Transverse colon (tissue), 4 donors: ENCODE measurements around the gene FLT1. TPM values are rescaled to one million over a fixed set of nuclear protein-coding genes. Genes with fewer than 3 reads are reported as not detected.

Source experiments
- DNase-seq: peaks from one replicate; pipeline ENCODE4 v3.0.0-alpha.2; 2019
- H3K27ac ChIP-seq, 4 donors: fragments of 200-600 bp; sonication (generic); 2 replicates each; pipeline ENCODE4 v1.5.1; 2016 to 2018; ENCODE audit warnings: inconsistent platforms in 4 of 4
- H3K27me3 ChIP-seq: fragments of 200-600 bp; sonication (generic); 2 replicates; pipeline ENCODE4 v1.5.1; 2017; ENCODE audit warnings: inconsistent platforms
- H3K36me3 ChIP-seq, 4 donors: fragments of 200-600 bp; sonication (generic); 2 replicates each; pipeline ENCODE4 v1.5.1; 2017 to 2019; ENCODE audit warnings: inconsistent platforms in 4 of 4
- H3K4me1 ChIP-seq, 4 donors: fragments of 200-600 bp; sonication (generic); 2 replicates each; pipeline ENCODE4 v1.5.1; 2017 to 2020; ENCODE audit warnings: inconsistent platforms in 4 of 4
- H3K4me3 ChIP-seq, 4 donors: fragments of 200-600 bp; sonication (generic); 1 replicate in 1 of 4; 2 replicates in 3 of 4; pipeline versions ENCODE4 v1.5.1 to v1.6.1; 2017 to 2019; ENCODE audit warnings: inconsistent platforms in 4 of 4
- H3K9me3 ChIP-seq, 2 donors: fragments of 200-600 bp; sonication (generic); 2 replicates each; pipeline ENCODE4 v1.5.1; 2017 to 2019; ENCODE audit warnings: inconsistent platforms in 2 of 2
- CTCF ChIP-seq, 5 experiments: fragments of 200-600 bp in 3 of 5; fragments of 450-650 bp in 2 of 5; sonication (generic) in 3 of 5; IDR thresholded peaks; 1 replicate in 2 of 5; 2 replicates in 3 of 5; pipeline ENCODE4 v1.5.1; 2016 to 2017; ENCODE audit warnings: antibody characterized with exemption in 5 of 5, inconsistent platforms in 3 of 5, mild to moderate bottlenecking in 2 of 5, moderate library complexity in 1 of 5
- EP300 ChIP-seq: sonication (generic); formaldehyde crosslinking; IDR thresholded peaks from one replicate; pipeline ENCODE4 v1.6.1; 2017; ENCODE audit warnings: antibody characterized with exemption, low read depth
- POLR2A ChIP-seq: fragments of 450-650 bp; IDR thresholded peaks from one replicate; pipeline ENCODE4 v1.6.1; 2016; ENCODE audit warnings: antibody characterized with exemption, mild to moderate bottlenecking, moderate library complexity
- POLR2AphosphoS5 ChIP-seq, 3 donors: sonication (generic); formaldehyde crosslinking; IDR thresholded peaks; one replicate each; pipeline ENCODE4 v1.6.1; 2016; ENCODE audit warnings: antibody characterized with exemption in 3 of 3
- WGBS, 2 donors: methylation state at CpG; one replicate each; pipeline ENCODE4 v1.1.5; 2018; ENCODE audit warnings: low coverage in 1 of 2; 5-methylcytosine and 5-hydroxymethylcytosine counted together
- in situ Hi-C, 4 donors: fragments of 200-750 bp; cut with MboI; loops; one replicate each; pipeline versions ENCODE4 v1.15.0 to v1.15.1; 2017; ENCODE audit warnings: low sequenced_read_pairs in 3 of 4, low pct_ligation_motif_present in 1 of 4, low pct_unique_long_range_greater_than_20kb in 1 of 4
- intact Hi-C: fragments of 100-400 bp; cut with DNase I; formaldehyde crosslinking; loops from one replicate; pipeline ENCODE4 v1.15.1; 2023; ENCODE audit warnings: low total_unique reads
- total RNA-seq, 4 donors: library from RNA; depleted of rRNA; stranded (reverse); fragments of >200 nt; gene quantifications; one replicate each; pipeline ENCODE4 v1.1.0, GENCODE V29; 2016

Gene FLT1
- total RNA-seq, 4 donors from 2014 or later: 2.6 to 8.4 (median 3.5) TPM

GRCh38 chr13:28340272-28340793 lies 154.6 kb downstream of the FLT1 start:
- no peaks in the 10 kb centered on the region for H3K36me3 ChIP-seq
- H3K4me3 ChIP-seq: no peak overlapping the region
- peaks cover 0 to 12% (median 3%) of the 10 kb centered on the region in 4 donors for H3K4me1 ChIP-seq
- H3K27ac ChIP-seq: no peak overlapping the region
- H3K27me3 ChIP-seq: peaks cover 7% of the 10 kb centered on the region
- intact Hi-C loops: no loop called here
- DNase-seq: no peak
- WGBS, 2 donors: 77% methylated on average over 2 of the region's 2 CpGs; no CpG with 5 or more reads in 1 of the 2 donors
- no peak for TF ChIP-seq POLR2AphosphoS5 (IDR thresholded peaks at IDR 0.05)
- no peak for TF ChIP-seq POLR2A
- no peak for TF ChIP-seq CTCF (IDR thresholded peaks at IDR 0.05)
- no peak for TF ChIP-seq EP300
- in situ Hi-C loops: loop anchor here in 2 of 4 donors (25.0 kb wide), 2 partner anchors 297 to 447 kb away; no protein-coding TSS in a partner anchor
- H3K9me3 ChIP-seq: no peaks in the 10 kb centered on the region

GRCh38 chr13:28339419-28339818 lies 155.5 kb downstream of the FLT1 start:
- TF ChIP-seq EP300 (no peak), POLR2AphosphoS5 (IDR thresholded peaks at IDR 0.05) (no peak), POLR2A (no peak), CTCF (IDR thresholded peaks at IDR 0.05) (no peak)
- DNase-seq: no peak
- Histone ChIP-seq H3K27me3 (peaks cover 4% of the 10 kb centered on the region), H3K4me3 (no peak overlapping the region), H3K27ac (no peak overlapping the region), H3K36me3 (no peaks in the 10 kb centered on the region), H3K9me3 (no peaks in the 10 kb centered on the region), H3K4me1 (peaks cover 0 to 12% (median 3%) of the 10 kb centered on the region in 4 donors)
- 89 to 94% methylated on average over 2 of the region's 2 CpGs for WGBS, 2 donors
- intact Hi-C loops (no loop called here), in situ Hi-C loops (loop anchor here in 2 of 4 donors (25.0 kb wide), 2 partner anchors 298 to 448 kb away; no protein-coding TSS in a partner anchor)

GRCh38 chr13:28338742-28339141 lies 156.2 kb downstream of the FLT1 start:
- no peaks in the 10 kb centered on the region for H3K36me3 ChIP-seq
- peaks cover 4% of the 10 kb centered on the region for H3K27me3 ChIP-seq
- no peak overlapping the region for H3K27ac ChIP-seq
- intact Hi-C loops (no loop called here), in situ Hi-C loops (loop anchor here in 2 of 4 donors (25.0 kb wide), 2 partner anchors 299 to 449 kb away; no protein-coding TSS in a partner anchor)
- H3K9me3 ChIP-seq: no peaks in the 10 kb centered on the region
- no peak for DNase-seq
- no peak overlapping the region for H3K4me3 ChIP-seq
- peaks cover 0 to 12% (median 3%) of the 10 kb centered on the region in 4 donors for H3K4me1 ChIP-seq
- TF ChIP-seq POLR2A (no peak), POLR2AphosphoS5 (IDR thresholded peaks at IDR 0.05) (no peak), CTCF (IDR thresholded peaks at IDR 0.05) (no peak), EP300 (no peak)
- WGBS, 2 donors: 74 to 78% methylated on average over 2 to 6 of the region's 6 CpGs

GRCh38 chr13:28338006-28338574 lies 156.8 kb downstream of the FLT1 start:
- Histone ChIP-seq H3K9me3 (no peaks in the 10 kb centered on the region), H3K27ac (no peak overlapping the region), H3K4me3 (no peak overlapping the region), H3K27me3 (peaks cover 4% of the 10 kb centered on the region), H3K36me3 (no peaks in the 10 kb centered on the region), H3K4me1 (peaks cover 0 to 12% (median 3%) of the 10 kb centered on the region in 4 donors)
- no peak for DNase-seq
- WGBS, 2 donors: 63 to 83% methylated on average over 3 to 4 of the region's 4 CpGs
- TF ChIP-seq EP300 (no peak), POLR2AphosphoS5 (IDR thresholded peaks at IDR 0.05) (no peak), CTCF (IDR thresholded peaks at IDR 0.05) (no peak), POLR2A (no peak)
- intact Hi-C loops (no loop called here), in situ Hi-C loops (loop anchor here in 2 of 4 donors (25.0 kb wide), 2 partner anchors 299 to 449 kb away; no protein-coding TSS in a partner anchor)
